Measurements from ENCODE around the gene RSBN1. TPM values are rescaled to one million over a fixed set of nuclear protein-coding genes. Genes with fewer than 3 reads are reported as not detected.
"Not testable (repeated sequence)": the region's sequence is repeated elsewhere in the genome, so short reads cannot be mapped to it uniquely, and the experiment has no call there.

The RSBN1 gene
- total RNA-seq, 4 donors from 2014 or later: 33.5 to 56.4 (median 38.3) TPM

GRCh38 chr1:113858418-113858817 is 46.1 kb upstream of the RSBN1 start:
- Histone ChIP-seq H3K27ac (no peak overlapping the region), H3K4me3 (no peak overlapping the region), H3K4me1 (no peaks in the 10 kb centered on the region), H3K27me3 (no peaks in the 10 kb centered on the region), H3K9me3 (no peaks in the 10 kb centered on the region), H3K36me3 (no peaks in the 10 kb centered on the region)
- TF ChIP-seq CTCF (IDR thresholded peaks at IDR 0.05): no peak
- TF ChIP-seq POLR2A (IDR thresholded peaks at IDR 0.05): no peak
- DNase-seq: no peak
- intact Hi-C loops (cut with DNase I; ENCODE audit: low total_unique reads): no loop called here

GRCh38 chr1:113857776-113858175 is 45.5 kb upstream of the RSBN1 start:
- H3K9me3 ChIP-seq: no peaks in the 10 kb centered on the region
- no peaks in the 10 kb centered on the region for H3K36me3 ChIP-seq
- H3K4me3 ChIP-seq: no peak overlapping the region
- intact Hi-C loops (cut with DNase I; ENCODE audit: low total_unique reads): no loop called here
- no peak for DNase-seq
- TF ChIP-seq POLR2A (IDR thresholded peaks at IDR 0.05) (no peak), CTCF (IDR thresholded peaks at IDR 0.05) (no peak)
- H3K27ac ChIP-seq: no peak overlapping the region
- no peaks in the 10 kb centered on the region for H3K4me1 ChIP-seq
- no peaks in the 10 kb centered on the region for H3K27me3 ChIP-seq

- no peaks in the 10 kb centered on the region for H3K9me3 ChIP-seq
Observed at GRCh38 chr1:113856401-113856790, 44.1 kb upstream of the RSBN1 start.

GRCh38 chr1:113855630-113856400 is 43.5 kb upstream of the RSBN1 start:
- H3K27me3 ChIP-seq: no peaks in the 10 kb centered on the region
- intact Hi-C loops (cut with DNase I; ENCODE audit: low total_unique reads): no loop called here
- H3K27ac ChIP-seq: peak overlapping the region; percentile 21 to 26
- no peaks in the 10 kb centered on the region for H3K9me3 ChIP-seq
- no peaks in the 10 kb centered on the region for H3K4me1 ChIP-seq
- no peak for DNase-seq
- TF ChIP-seq POLR2A (IDR thresholded peaks at IDR 0.05): no peak
- TF ChIP-seq CTCF (IDR thresholded peaks at IDR 0.05): no peak
- no peaks in the 10 kb centered on the region for H3K36me3 ChIP-seq
- H3K4me3 ChIP-seq: no peak overlapping the region

More at GRCh38 chr1:113856401-113856790, 44.1 kb upstream of the RSBN1 start:
- H3K4me3 ChIP-seq: no peak overlapping the region
- TF ChIP-seq CTCF (IDR thresholded peaks at IDR 0.05) (no peak), POLR2A (IDR thresholded peaks at IDR 0.05) (no peak)
- no peaks in the 10 kb centered on the region for H3K27me3 ChIP-seq
- H3K27ac ChIP-seq: peak overlapping the region; percentile 21 to 26
- no peaks in the 10 kb centered on the region for H3K4me1 ChIP-seq
- DNase-seq: no peak
- intact Hi-C loops (cut with DNase I; ENCODE audit: low total_unique reads): no loop called here
- H3K36me3 ChIP-seq: no peaks in the 10 kb centered on the region

- intact Hi-C loops (cut with DNase I; ENCODE audit: low total_unique reads): no loop called here
- Histone ChIP-seq H3K4me3 (no peak overlapping the region), H3K9me3 (no peaks in the 10 kb centered on the region), H3K27ac (no peak overlapping the region), H3K4me1 (no peaks in the 10 kb centered on the region), H3K36me3 (no peaks in the 10 kb centered on the region), H3K27me3 (no peaks in the 10 kb centered on the region)
- no peak for DNase-seq
- TF ChIP-seq POLR2A (IDR thresholded peaks at IDR 0.05) (no peak), CTCF (IDR thresholded peaks at IDR 0.05) (no peak)
Observed at GRCh38 chr1:113854234-113854633, 42.0 kb upstream of the RSBN1 start.

- peak overlapping the region in 1 of 2 donors; percentile 44 for H3K27ac ChIP-seq
- H3K36me3 ChIP-seq; DNase-seq; H3K9me3 ChIP-seq; H3K27me3 ChIP-seq; H3K4me1 ChIP-seq; intact Hi-C loops (cut with DNase I; ENCODE audit: low total_unique reads); H3K4me3 ChIP-seq: not testable (repeated sequence)
Observed at GRCh38 chr1:113852694-113853093, 40.4 kb upstream of the RSBN1 start.
